GM21423 (cell line): ENCODE data around the gene ATP1A2.

Experiments
- ATAC-seq: cut with Tn5 transposase; IDR thresholded peaks from one replicate; pipeline ENCODE4 v1.9.1; 2021; ENCODE audit warnings: mild to moderate bottlenecking, moderate library complexity; ENCODE audit not compliant: unreplicated experiment

ATP1A2 gene

GRCh38 chr1:160115545-160116282, at the start of gene ATP1A2:
Gene ATP1A2 (plus strand): TSS chr1:160115759. CDS start chr1:160115862, 103 bp downstream.
- ATAC-seq = no peak

GRCh38 chr1:160066829-160067745, 48.5 kb upstream of the ATP1A2 start:
- no peak for ATAC-seq

GRCh38 chr1:160068225-160068624, 47.3 kb upstream of the ATP1A2 start:
- no peak for ATAC-seq

GRCh38 chr1:160069460-160070231, 45.9 kb upstream of the ATP1A2 start, which contains the start of gene KCNJ10:
Gene KCNJ10 (minus strand): TSS chr1:160070160. CDS start chr1:160042532, 27,628 bp downstream.
- no peak for ATAC-seq

DNA sequence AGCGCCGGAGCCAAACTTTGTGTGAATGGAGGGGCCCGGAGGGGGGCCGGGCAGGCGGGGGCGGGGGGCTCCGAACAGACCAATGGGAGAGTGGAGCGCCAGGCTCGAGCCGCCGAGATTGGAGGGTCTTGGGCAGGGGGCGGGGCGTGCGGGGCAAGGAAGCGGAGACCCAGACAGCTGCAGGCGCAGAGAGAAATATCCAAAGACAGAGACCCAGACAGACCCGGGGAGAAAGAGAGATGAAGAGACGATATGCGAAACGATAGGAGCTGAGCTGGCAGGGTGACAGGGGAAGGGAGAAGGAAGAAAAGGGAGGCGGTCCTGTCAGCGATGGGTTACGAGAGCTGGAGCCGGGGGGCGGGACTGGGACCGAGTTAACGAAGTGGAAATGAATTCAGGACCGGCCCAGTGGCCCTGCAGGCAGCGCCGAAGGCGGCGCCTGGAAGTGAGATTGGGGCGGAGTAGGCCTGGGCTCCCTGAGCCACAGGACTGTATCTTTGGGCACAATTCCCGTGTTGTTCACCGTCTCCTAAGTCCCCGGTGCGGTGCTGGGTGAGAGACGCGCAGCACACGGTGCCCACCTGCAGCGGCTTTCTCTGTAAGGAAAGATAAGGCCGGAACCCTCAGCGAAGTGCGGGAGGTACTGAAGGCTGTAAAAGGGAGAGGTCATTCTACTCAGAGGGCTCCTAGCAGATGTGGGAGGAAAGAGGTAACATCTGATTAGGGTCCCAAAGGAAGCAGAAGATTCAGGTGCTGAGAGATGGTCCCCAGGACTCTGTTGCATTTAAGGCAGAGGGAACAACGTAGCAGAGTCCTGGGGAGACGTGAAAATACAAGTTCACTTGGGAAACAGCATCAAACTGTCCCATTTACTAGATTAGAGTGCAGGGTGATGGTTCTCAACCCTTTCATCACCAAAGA, 45.1 kb upstream of the ATP1A2 start:
- no peak for ATAC-seq

DNA sequence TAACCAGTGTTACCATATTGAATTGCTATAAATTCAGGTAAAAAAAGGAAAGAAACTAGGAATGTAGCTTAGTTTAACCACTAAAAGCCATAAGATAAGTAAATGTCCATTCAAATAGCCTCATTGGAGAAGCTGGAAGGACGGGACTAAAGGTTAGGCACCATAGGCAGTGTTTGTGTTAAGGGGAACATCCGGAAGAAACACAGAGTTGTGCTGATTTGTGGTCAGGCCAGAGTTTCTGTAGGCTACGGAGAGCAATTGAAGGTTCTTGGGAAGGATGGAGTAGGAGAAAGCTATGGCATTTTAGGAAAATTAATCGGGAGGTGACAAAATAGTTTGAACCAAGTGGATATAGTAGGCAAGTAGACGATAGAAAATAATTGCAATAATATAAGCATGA, 44.3 kb upstream of the ATP1A2 start:
- no peak for ATAC-seq

GRCh38 chr1:160074865-160075264, 40.7 kb upstream of the ATP1A2 start:
- no peak for ATAC-seq

DNA sequence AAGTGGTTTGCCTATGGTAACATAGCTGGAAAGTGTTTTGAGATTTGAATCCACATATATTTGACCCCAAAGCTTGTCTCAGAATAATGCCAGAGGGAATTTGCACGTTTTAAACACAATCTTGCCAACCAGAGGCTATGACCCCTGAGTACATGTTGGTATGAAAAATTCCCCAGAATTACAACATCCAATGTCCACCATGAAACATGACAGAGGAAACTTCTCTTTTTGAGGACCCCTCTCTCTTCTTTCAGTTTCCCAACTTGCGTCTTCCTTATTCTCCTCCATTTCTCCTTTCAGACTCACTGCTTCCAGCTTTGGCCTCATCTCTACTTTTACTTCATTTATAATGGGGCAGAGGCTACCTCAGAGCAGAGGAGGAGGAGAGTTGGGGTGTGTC, 39.7 kb upstream of the ATP1A2 start:
- no peak for ATAC-seq

DNA sequence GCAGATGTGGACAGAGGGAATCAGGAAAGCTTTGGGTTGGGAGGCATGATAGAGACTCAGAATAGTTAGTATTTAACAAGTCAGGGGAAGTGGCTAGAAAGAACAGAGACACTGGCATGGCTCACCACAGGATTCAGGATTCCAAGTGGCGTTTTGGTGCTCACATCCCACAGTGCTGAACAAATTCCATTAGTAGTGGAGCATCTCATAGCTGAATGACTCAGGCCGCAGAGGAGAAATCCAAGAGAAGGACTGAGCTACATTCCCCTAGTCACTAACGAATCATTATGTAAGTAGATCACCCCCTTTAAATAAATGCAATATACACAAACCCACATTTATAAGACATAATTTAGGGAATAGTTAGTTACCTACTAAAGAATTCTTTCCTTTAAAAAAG, 39.3 kb upstream of the ATP1A2 start:
- ATAC-seq = no peak

- no peak for ATAC-seq
These were observed 38.1 kb upstream of the ATP1A2 start for GRCh38 chr1:160077486-160077885.

DNA sequence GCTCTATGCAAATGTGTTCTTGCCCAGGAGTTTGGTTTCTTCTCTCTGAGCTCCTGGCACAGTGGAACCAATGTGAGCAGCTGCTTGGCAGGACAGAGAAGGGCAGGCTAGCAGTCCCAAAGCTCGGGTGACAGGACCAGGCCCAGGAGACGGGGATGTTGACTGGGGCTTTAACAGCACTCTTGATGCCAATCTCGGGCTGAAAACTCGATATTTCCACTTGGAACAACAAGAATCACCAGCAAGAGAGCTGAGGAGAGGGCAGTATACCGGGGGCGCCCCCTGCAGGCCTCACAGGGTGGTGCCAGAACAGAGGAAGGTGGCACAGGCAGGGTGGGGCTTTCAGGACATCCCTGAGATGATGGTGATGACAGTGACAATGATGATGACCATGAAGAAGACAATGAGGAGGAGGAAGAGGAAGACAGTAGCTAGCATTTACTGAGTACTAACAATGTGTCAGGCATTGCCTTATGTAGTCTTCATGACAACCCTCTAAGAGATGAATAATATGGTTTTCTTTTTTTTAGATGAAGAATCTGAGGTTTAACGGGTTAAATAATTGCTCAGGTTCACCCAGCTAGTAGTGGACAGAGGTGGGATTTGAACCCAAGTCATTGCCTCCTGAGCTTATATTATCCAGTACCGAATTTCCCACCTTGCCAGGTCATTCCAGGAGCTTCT, 36.9 kb upstream of the ATP1A2 start:
- peak; percentile 69 for ATAC-seq

GRCh38 chr1:160079448-160079847, 36.1 kb upstream of the ATP1A2 start:
- no peak for ATAC-seq

DNA sequence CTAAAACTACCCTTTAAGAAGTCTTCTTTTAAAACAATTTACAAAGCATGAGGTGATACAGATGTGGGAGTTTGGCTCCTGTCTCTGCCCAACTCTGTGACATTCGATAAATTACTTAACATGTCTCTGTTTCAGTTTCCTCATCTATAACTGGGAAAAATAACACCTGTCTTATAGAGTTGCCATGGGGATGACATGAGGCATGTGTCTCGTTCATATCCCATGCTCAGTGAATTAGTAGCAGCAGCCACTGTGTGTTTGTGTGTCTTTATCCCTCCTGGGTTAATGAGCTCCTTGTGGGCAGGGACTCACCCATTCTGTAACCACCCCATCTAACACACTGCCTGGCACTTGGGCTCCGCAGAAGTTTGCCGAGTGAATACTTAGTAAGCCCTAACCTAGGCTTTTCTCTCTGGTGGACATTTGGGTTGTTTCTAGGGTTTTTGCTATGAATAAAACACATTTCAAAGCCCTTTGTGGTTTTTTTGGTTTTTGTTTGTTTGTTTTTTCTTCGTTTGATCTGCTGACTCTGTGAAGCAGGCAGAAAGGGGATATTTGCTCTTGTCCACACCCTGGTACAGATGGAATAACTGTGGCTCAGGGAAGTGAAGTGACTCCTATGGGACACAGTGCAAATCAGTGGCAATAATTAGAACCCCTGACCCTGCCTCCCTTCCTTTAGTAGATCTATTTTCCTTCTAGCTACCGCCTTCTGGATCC, 35.0 kb upstream of the ATP1A2 start:
- no peak for ATAC-seq

DNA sequence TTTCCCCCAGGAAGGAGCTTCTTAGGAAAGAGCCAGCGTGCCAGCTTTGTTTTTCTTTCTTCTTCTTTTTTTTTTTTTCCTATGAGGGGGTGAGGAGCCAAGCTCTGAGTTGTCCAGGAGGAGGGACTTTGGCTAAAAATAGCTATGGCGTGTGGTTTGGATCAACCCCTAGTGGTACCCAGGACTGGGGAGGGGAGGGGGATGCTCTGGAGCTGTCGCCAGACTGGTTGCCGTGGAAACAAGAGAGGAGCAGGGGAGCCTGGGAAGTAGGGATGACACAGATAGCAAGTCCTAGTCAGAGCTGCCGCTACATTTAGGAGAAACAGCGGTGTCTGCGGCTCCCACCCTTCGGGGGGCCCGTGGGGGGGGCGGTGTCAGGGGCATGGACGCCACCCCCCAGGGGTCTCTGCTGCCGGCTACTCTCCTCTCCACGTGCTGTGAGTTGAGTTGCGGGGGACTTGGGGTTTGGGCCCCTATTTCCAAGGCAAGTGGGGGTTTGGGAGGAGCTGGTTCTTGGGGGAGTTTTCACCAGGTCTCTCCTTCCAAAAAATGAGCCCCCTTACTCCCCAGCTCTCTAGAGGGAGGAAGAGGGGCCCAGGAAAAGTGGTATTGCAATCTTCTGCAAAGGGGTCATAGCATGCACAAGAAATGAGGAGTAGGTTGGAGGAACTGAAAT, 34.2 kb upstream of the ATP1A2 start, which contains the start of gene KCNJ9:
Gene KCNJ9, plus strand, starts transcription at position 278 of the 676 bp plus-strand sequence. CDS start 2,493 bp downstream, outside the sequence.
- ATAC-seq = no peak

DNA sequence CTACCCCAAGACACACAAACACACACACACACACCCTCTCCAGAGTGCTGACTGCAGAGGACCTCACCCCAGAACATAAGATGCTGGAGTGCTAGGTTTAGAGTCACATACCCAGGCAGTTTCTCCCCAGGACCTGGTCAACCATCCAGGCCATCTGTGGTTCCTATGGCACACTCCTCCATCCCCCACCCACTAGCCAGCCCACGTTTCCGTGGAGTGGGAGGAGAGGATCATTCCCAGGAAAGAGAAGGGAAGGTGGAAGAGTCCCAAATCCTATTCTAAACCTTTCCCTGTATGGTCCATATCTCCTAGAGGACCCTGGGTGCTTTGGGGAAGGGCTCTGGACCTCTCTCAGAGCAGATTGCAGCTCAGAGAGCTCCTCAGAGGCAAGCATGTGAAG, 33.1 kb upstream of the ATP1A2 start:
- ATAC-seq = no peak

GRCh38 chr1:160082926-160083325, 32.6 kb upstream of the ATP1A2 start:
- no peak for ATAC-seq

GRCh38 chr1:160083968-160084770, 31.4 kb upstream of the ATP1A2 start:
- no peak for ATAC-seq
